ENCODE results near the gene SYCP1. TPM values are rescaled to one million over a fixed set of nuclear protein-coding genes. Genes with fewer than 3 reads are reported as not detected.
A peak's percentile ranks its signal among the peaks of the same experiment; 100 is the strongest.
"Not testable (repeated sequence)": the region's sequence is repeated elsewhere in the genome, so short reads cannot be mapped to it uniquely, and the experiment has no call there.

SYCP1 gene
- total RNA-seq, 1 donor = not detected

DNA sequence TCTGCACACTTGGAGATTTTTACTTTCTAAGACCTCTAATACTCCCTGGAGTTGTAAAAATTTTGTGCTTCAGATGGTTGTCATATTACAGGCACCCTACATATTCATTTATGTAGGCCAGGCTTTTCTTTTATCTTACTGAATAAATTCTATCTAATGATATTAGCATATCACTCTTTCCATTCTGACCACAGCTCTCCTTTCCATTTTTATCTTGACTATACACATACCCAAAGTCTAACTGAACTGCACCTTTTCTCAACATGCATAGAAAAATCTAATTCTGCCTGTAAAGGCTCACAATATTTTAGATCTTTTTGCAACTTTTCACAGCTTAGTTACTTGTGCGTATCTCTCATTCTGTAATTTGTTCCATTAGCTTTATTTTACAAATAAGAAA, 122.2 kb downstream of the SYCP1 start:
- DNase-seq (ENCODE audit: low read depth in 2 of 3, low spot score in 2 of 3) = no peak

DNA sequence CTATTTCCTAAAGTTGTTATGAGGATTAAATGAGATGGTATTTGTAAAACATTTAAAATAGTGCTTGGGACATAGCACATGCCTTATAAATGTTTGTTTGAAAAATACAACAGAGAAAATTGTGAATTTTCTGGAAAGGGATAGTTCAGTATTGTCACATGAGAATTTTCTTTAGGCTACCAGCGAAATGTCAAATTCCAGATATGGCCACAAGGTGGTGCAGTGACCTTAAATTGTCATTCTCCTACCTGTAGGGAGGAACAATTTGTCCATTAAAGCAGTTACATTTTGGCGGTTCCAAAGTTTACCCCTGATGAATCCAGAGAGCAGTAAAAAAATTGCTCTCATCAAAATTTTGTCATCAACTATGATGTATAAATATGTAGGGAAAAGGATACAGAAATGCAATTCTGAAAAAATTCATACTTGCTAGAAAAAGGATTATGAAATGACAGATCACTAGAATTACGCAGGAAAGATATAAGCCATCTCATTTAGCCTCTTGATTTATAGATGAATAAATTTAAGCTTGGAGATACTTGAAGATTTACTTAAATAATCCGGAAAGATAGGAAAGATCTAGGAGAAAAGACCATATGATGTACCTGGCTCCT, 124.7 kb downstream of the SYCP1 start:
- peak; percentile 42 to 75 (median 44) for DNase-seq (ENCODE audit: low read depth in 2 of 3, low spot score in 2 of 3)

DNA sequence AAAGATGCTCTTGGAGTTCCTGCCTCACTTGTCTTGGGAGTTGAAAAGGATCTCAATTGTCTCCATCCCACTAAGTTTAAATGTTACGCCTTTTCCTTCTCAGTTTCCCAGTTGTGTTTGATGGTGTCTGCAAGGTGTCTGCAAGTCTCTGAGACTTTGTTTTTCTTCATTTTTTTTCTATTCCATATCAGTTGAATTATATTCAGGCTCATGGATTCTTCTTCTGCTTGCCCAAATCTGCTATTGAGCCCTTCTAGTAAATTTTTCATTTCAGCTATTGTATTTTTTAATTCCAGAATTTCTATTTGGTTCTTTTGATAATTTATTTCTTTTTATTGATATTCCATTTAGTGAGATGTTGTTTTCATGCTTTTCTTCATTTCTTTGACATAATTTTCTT, 127.6 kb downstream of the SYCP1 start:
- no peak for DNase-seq (ENCODE audit: low read depth in 2 of 3, low spot score in 2 of 3)

DNA sequence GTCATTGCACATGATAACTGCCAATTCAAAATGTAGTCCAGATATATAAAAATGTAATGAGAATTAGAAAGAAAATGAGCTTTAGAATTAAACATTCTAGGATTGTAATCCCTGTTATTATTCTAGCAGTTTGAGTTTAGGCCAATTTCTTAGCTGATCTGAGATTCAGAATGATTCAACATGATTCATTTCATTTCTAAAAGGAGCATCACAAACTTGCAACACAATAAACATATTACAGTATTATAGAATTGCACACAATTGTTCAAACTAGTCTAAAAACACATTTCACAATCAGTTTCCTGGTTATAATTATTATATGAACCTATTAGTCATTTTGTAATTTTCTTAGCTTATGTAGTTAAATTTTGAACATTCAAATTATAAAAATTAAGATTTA, 131.6 kb downstream of the SYCP1 start:
- DNase-seq (ENCODE audit: low read depth in 2 of 3, low spot score in 2 of 3) = no peak

DNA sequence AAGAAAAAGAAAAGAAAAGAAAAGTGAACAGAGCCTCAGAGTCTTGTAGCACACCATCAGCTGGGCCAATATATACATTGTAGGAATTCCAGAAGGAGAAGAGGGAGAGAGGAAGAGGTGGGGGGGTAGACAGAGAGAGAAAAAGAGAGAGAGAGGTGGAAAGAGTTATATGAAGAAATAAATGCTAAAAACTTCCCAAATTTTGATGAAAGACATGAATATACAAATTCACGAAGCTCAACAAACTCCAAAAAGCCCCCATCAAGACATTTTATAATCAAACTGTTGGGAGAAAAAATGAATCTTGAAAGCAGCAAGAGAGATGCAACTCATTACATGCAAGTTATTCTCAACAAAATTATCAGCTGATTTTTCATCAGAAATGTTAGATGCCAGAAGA, 133.4 kb downstream of the SYCP1 start:
- no peak for DNase-seq (ENCODE audit: low read depth in 2 of 3, low spot score in 2 of 3)

DNA sequence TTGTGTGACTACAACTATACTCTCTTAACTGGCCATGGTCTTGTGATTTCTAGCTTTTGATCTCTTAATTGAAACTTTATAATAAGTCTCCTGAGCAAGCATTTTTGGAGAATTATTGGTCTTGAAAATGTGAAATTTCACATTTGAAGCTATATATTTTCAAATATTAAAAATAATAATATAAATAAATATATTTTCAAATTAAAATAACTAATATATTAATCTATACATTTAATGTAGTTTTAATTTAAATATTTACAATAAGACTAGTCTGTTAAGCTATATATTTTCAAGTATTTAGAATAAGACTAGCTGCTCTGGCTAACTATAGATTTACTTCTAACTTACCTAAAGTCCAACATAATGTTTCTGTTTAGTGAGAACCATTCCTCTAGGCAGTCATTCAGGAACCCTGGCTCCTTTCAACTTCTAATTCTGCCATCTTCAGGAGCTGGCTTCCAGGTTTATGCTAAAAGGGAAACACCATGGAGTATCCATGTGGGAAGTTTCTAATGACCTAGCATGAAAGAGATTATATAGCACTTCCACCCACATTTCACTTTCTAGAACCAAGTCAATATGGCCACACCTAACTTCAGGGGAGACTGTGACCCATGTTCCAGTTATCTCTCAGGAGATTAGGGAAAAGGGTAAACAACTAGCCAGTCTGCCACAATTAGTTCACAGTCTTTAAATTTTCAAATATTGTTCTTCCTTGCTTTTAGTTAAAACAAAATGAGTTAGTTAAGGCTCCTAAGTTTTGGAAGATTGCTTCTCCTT, 143.0 kb downstream of the SYCP1 start:
- no peak for DNase-seq (ENCODE audit: low read depth in 2 of 3, low spot score in 2 of 3)

DNA sequence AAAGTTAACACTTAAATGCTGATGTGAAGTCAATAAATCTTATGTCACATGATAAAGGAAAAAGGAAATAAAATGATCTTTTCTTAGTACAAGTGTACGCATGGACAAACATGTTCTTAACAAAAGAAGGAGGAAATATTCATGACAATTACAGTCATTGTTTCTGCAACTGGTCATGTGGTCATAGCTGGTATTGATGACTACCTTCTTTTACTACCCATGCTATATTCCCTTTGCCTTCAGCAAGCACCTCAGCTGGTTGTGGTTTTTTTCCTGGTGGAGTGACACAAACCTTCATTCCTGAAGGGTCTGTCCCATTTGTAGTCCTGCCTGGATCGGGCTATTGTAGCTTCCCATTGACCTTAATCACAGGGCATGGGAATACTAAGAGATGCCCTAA, 151.5 kb downstream of the SYCP1 start:
- no peak for DNase-seq (ENCODE audit: low read depth in 2 of 3, low spot score in 2 of 3)

DNA sequence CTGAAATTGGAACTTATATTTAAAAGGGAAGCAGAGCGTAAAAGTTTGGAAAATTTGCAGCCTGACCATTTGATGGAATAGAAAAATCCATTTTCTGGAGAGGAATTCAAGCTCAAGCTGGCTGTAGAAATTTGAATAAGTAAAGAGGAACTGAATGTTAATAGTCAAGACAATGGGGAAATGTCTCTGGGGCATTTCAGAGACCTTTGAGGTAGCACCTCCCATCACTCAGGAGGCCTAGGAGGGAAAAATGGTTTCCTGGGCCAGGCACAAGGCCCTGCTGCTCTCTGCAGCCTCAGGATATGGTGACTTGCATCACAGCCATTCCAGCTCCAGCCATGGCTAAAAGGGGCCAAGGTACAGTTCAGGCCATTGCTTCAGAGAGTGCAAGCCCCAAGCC, 157.3 kb downstream of the SYCP1 start:
- DNase-seq (ENCODE audit: low read depth in 2 of 3, low spot score in 2 of 3) = no peak

DNA sequence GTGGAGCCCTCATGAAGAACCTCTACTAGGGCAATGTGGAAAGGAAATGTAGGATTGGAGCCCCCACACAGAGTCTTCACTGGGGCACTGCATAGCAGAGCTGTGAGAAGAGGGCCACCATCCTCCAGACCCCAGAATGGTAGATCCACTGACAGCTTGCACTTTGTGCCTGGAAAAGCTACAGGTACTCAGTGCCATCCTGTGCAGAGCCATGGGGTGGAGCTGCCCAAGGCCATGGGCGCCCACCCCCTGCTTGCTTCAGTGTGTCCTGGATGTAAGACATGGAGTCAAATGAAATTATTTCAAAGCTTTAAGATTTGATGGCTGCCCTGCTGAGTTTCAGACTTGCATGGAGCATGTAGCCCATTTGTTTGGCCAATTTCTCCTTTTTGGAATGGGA, 157.8 kb downstream of the SYCP1 start:
- no peak for DNase-seq (ENCODE audit: low read depth in 2 of 3, low spot score in 2 of 3)

DNA sequence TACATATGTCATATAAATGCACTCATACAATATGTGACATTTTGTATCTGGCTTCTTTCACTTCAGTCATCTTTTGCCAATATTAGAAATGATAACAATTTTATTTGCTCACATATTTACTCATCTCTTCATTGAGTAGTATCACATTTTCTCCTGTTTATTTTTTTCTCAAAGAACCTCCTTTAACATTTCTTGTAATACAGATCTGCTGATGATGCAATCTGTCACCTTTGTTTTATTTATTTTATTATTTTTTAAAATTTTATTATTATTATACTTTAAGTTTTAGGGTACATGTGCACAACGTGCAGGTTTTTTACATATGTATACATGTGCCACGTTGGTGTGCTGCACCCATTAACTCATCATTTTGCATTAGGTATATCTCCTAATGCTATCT, 159.1 kb downstream of the SYCP1 start:
- DNase-seq (ENCODE audit: low read depth in 2 of 3, low spot score in 2 of 3) = no peak

DNA sequence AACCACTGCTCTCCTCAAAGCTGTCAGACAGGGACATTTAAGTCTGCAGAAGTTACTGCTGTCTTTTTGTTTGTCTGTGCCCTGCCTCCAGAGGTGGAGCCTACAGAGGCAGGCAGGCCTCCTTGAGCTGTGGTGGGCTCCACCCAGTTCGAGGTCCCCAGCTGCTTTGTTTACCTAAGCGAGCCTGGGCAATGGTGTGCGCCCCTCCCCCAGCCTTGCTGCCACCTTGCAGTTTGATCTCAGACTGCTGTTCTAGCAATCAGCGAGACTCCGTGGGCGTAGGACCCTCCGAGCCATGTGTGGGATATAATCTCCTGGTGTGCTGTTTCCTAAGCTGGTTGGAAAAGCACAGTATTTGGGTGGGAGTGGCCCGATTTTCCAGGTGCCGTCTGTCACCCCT, 164.9 kb downstream of the SYCP1 start:
- DNase-seq (ENCODE audit: low read depth in 2 of 3, low spot score in 2 of 3) = not testable (repeated sequence)

DNA sequence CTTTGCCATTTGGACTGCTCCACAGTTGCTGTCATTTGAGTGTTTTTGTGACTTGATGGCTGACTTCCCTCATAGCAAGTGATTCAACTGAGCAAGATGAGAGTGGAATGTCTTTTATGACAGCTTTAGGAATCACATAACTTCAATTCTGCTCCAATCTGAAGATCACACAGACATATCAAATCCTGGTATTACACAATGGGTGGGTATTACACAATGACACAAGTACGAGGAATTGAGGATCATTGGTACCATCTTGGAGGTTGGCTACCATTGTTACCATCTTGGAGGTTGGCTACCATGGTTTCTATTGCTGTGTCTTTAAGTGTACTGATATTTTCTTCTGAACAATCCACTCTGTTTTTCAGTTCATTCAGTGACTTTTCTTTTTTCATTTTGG, 166.5 kb downstream of the SYCP1 start:
- DNase-seq (ENCODE audit: low read depth in 2 of 3, low spot score in 2 of 3) = no peak

DNA sequence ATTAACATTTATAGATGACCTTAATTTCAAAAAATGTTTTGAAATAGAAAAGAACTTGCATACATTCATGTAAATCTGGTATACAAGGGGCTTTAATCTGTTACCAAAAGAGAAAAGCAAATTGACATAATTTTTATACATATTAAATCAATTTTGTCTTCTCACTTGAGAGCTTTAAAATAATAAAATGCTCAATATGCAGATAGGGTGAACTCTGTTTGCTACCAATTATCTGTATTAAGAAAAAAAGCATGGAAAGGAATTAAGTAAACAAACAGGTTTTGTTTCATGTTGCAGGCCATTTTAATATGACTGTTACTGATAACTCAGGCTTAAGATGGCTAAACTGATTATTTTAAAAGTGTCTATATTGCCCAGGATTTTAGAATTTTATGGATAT, 168.9 kb downstream of the SYCP1 start:
- DNase-seq (ENCODE audit: low read depth in 2 of 3, low spot score in 2 of 3) = no peak

DNA sequence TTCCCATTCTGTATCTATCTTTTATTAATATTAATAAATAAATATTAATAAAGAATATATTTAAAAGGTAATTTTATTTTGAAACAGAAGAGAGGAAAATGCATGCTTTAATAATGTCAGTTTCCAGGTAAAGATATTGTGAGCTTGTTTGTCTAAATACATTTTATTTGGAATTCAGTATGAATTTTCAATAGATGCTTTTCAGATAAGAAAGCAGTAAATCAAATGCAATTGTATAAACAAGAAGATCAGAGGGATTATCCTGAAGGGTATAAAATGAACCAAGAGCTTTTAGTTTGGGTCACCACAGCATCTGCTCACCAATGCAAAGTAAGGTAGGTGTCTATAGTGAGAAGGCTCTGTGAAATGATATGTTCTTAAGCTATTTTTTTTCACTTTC, 174.9 kb downstream of the SYCP1 start, which contains the start of gene TSHB:
Gene TSHB (plus strand): TSS at position 301 of the 400 bp plus-strand sequence. CDS start 3,537 bp downstream, outside the sequence.
- no peak for DNase-seq (ENCODE audit: low read depth in 2 of 3, low spot score in 2 of 3)

DNA sequence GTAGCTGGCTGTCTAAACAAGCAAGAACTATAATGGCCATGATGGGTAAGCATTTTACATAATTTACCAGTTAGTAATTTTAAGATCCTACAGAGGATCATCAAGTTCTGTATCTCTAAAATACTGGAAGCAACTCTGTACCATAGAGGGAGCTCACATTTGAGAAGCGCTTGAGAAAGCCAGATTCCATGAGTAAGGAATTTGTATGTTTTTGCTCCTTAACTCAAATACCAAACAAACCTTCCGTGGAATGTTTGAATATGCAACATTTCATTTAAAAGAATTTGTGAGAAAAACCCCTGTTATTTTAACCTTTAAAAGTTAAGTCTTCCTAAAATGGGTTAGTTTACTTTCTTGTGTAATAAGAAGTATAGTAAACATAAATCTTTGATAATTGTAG, 176.9 kb downstream of the SYCP1 start:
- DNase-seq (ENCODE audit: low read depth in 2 of 3, low spot score in 2 of 3) = no peak

DNA sequence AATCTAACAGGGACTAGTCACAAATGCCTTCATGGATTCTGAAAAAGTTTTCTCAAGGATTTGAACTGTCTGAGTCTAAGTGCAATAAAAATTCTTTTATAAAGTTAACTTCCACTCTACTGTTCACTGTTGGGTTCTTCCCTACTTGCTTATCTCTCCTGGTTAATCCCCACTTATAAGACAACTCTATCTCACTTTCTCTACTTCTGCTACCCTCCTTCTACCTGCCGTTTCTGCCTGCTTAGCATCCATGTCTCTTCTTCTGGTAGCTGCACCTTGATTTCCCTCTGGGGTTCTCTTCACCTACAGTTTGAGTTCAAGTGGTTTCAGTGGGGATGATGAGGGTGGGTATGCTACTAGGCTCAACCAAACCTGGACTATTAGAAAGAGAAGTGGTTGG, 181.0 kb downstream of the SYCP1 start:
- DNase-seq (ENCODE audit: low read depth in 2 of 3, low spot score in 2 of 3) = no peak

DNA sequence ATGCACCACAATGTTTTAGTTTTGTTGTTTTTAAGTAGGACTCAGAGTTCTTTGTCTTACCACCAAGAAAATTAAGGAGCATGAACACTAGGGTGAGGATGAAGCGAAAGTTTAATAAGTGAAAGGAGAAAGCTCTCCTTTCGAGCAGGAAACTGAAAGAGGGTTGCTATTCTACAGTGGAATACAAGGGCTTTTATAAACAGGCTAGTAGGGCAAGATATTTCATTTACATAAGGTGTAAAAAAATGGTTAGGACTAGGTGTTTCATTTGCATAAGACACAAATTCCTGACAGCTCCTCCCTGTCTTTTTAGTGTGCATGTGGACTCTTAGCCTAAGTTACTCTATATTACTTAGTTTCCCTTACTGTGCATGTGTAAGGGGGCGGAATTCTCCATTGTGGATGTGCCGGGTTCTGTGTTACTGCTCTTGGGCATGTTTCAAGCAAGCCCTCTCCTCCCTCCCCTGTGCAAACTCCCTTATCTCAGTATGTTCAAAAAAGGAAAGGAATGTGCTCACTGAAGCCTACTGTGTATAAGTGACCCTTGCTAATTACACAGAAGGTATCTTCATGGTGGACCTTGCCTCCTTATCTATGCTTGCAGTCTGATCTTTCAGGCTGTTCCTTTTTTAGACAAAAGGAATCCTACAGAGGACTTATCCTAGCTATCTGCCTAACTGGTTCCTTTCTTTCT, 182.3 kb downstream of the SYCP1 start:
- DNase-seq (ENCODE audit: low read depth in 2 of 3, low spot score in 2 of 3) = no peak

DNA sequence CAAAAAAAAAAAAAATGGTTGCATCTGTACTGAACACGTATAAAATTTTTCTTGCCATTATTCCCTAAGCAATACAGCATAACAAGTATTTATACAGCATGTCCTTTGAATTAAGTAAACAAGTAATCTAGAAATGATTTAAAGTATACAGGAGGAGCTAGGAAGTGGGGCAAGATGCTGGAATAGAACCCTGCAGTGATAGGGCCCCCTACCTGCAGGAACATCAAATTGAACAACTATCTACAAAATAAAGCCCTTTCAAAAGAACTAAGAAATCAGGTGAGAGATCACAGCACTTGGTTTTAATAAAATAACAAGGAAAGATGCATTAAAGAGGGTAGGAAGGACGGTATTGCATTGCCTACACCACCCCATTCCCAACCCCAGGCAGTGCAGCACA, 185.8 kb downstream of the SYCP1 start:
- DNase-seq (ENCODE audit: low read depth in 2 of 3, low spot score in 2 of 3) = no peak

DNA sequence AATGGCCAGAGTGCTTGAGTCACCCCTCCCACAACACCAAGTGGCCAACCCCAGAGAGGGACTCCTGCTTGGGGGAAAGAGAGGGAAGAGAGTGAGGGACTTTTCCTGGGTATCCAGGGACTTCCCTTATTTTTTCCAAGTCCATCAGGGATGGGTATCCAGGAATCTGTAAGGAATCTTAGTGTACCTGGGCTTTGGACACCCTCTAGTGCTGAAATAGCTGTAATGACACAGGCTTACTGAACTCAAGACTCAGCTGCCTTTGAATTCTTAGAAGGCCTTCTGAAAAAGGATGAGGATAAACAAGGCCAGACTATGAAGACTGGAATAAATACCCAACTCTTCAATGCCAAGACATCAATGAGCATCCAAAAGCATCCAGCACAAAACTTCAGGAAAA, 187.0 kb downstream of the SYCP1 start:
- DNase-seq (ENCODE audit: low read depth in 2 of 3, low spot score in 2 of 3) = no peak
